HG03139 (cell line): ENCODE data around the gene WDR7.

ENCODE experiments used
- ATAC-seq: cut with Tn5 transposase; IDR thresholded peaks from one replicate; pipeline ENCODE4 v1.9.1; 2021; ENCODE audit not compliant: unreplicated experiment

Gene WDR7

GRCh38 chr18:56982766-56983165, 331.6 kb downstream of the WDR7 start:
- no peak for ATAC-seq

GRCh38 chr18:56983275-56983992, 332.3 kb downstream of the WDR7 start:
- no peak for ATAC-seq

GRCh38 chr18:56984731-56985130, 333.6 kb downstream of the WDR7 start:
- no peak for ATAC-seq

- ATAC-seq = no peak
Observed at GRCh38 chr18:56986829-56987228, 335.7 kb downstream of the WDR7 start.

GRCh38 chr18:56987236-56987635, 336.1 kb downstream of the WDR7 start:
- no peak for ATAC-seq

- ATAC-seq = no peak
Observed at GRCh38 chr18:56988022-56988421, 336.9 kb downstream of the WDR7 start.

- ATAC-seq = no peak
Observed at GRCh38 chr18:56990678-56991077, 339.5 kb downstream of the WDR7 start.

GRCh38 chr18:56992777-56993176, 341.6 kb downstream of the WDR7 start:
- no peak for ATAC-seq

- ATAC-seq = no peak
Observed at GRCh38 chr18:56995579-56996188, 344.5 kb downstream of the WDR7 start.

GRCh38 chr18:56997200-56997599, 346.0 kb downstream of the WDR7 start:
- ATAC-seq = no peak

GRCh38 chr18:56999823-57000222, 348.7 kb downstream of the WDR7 start:
- no peak for ATAC-seq

GRCh38 chr18:57002627-57003026, 351.5 kb downstream of the WDR7 start:
- no peak for ATAC-seq

GRCh38 chr18:57003342-57003741, 352.2 kb downstream of the WDR7 start:
- no peak for ATAC-seq

GRCh38 chr18:57004366-57005121, 353.4 kb downstream of the WDR7 start:
- peak; percentile 94 for ATAC-seq

- no peak for ATAC-seq
Observed at GRCh38 chr18:57008001-57008686, 357.0 kb downstream of the WDR7 start.

GRCh38 chr18:57009844-57010243, 358.7 kb downstream of the WDR7 start:
- no peak for ATAC-seq

GRCh38 chr18:57014772-57015413, 363.7 kb downstream of the WDR7 start:
- no peak for ATAC-seq

- ATAC-seq = no peak
Observed at GRCh38 chr18:57015451-57015850, 364.3 kb downstream of the WDR7 start.

GRCh38 chr18:57018845-57019244, 367.7 kb downstream of the WDR7 start:
- ATAC-seq = no peak

GRCh38 chr18:57022716-57023115, 371.6 kb downstream of the WDR7 start:
- ATAC-seq = no peak

GRCh38 chr18:57023275-57023882, 372.2 kb downstream of the WDR7 start:
- no peak for ATAC-seq
